Fibroblast of lung (primary cell): Measurements from ENCODE around the gene PARP8. TPM values are rescaled to one million over a fixed set of nuclear protein-coding genes. Genes with fewer than 3 reads are reported as not detected.

Experiments
- DNase-seq, 2 donors: peaks; one replicate each; pipeline versions ENCODE4 v3.0.0 to v3.0.0-alpha.2; 2010; ENCODE audit warnings: low read depth in 2 of 2
- H2AFZ ChIP-seq: 2 replicates; pipeline ENCODE4 v1.5.1; 2012; ENCODE audit warnings: low read length, control low read depth, inconsistent platforms
- H3K27ac ChIP-seq: 2 replicates; pipeline ENCODE4 v1.5.1; 2011; ENCODE audit warnings: low read length, control low read depth; ENCODE audit not compliant: insufficient read depth
- H3K27me3 ChIP-seq: 2 replicates; pipeline ENCODE4 v1.5.1; 2011; ENCODE audit warnings: mild to moderate bottlenecking, low read length; ENCODE audit not compliant: control insufficient read depth, insufficient read depth
- H3K36me3 ChIP-seq: 2 replicates; pipeline ENCODE4 v1.5.1; 2011; ENCODE audit warnings: low read length; ENCODE audit not compliant: control insufficient read depth, insufficient read depth
- H3K4me1 ChIP-seq: 2 replicates; pipeline ENCODE4 v1.5.1; 2011; ENCODE audit warnings: low read length; ENCODE audit not compliant: control insufficient read depth, insufficient read depth; ENCODE audit errors: extremely low read depth
- H3K4me2 ChIP-seq: 2 replicates; pipeline ENCODE4 v1.5.1; 2011; ENCODE audit warnings: low read length, control low read depth; ENCODE audit not compliant: insufficient read depth; ENCODE audit errors: extremely low read depth
- H3K4me3 ChIP-seq, 4 experiments: fragments of 200-600 bp in 1 of 4; sonication (generic) in 1 of 4; replicated peaks in 1 of 4; 2 replicates each; pipeline ENCODE4 v1.5.1; 2011 to 2016; ENCODE audit warnings: low read length in 4 of 4, low read depth in 3 of 4, mild to moderate bottlenecking in 3 of 4, control low read depth in 2 of 4, inconsistent platforms in 1 of 4, mixed read lengths in 1 of 4; ENCODE audit not compliant: insufficient read depth in 1 of 4; ENCODE audit errors: control extremely low read depth in 1 of 4
- H3K79me2 ChIP-seq: 2 replicates; pipeline ENCODE4 v1.5.1; 2012; ENCODE audit warnings: mild to moderate bottlenecking, low read length, inconsistent platforms; ENCODE audit not compliant: control insufficient read depth, insufficient read depth
- H3K9ac ChIP-seq: 2 replicates; pipeline ENCODE4 v1.5.1; 2011; ENCODE audit warnings: mild to moderate bottlenecking, low read length, control low read depth; ENCODE audit not compliant: insufficient read depth
- H3K9me3 ChIP-seq: 2 replicates; pipeline ENCODE4 v1.5.1; 2012; ENCODE audit warnings: low read depth, low read length; ENCODE audit not compliant: control insufficient read depth, insufficient read depth
- H4K20me1 ChIP-seq: 2 replicates; pipeline ENCODE4 v1.5.1; 2011; ENCODE audit warnings: low read length; ENCODE audit not compliant: control insufficient read depth, insufficient read depth; ENCODE audit errors: extremely low read depth
- CTCF ChIP-seq, 2 donors: IDR thresholded peaks in 1 of 2; conservative IDR thresholded peaks in 1 of 2; 1 replicate in 1 of 2; 2 replicates in 1 of 2; pipeline ENCODE4 v1.5.1; 2011 to 2012; ENCODE audit warnings: low read length in 2 of 2, control low read depth in 1 of 2, inconsistent platforms in 1 of 2, low read depth in 1 of 2, mild to moderate bottlenecking in 1 of 2
- EZH2 ChIP-seq: IDR thresholded peaks from 2 replicates; pipeline ENCODE4 v1.5.1; 2012; ENCODE audit warnings: low read length, control low read depth, mild to moderate bottlenecking; ENCODE audit errors: missing control alignments
- polyA plus RNA-seq, 2 donors: library from polyadenylated mRNA; depleted of rRNA in 1 of 2; stranded (reverse) in 1 of 2; unstranded in 1 of 2; fragments of >200 nt; gene quantifications; 2 replicates each; pipeline ENCODE4 v1.2.1, GENCODE V29; 2011 to 2012; ENCODE audit warnings: missing spikeins in 1 of 2
- total RNA-seq: library from RNA; depleted of rRNA; stranded (reverse); fragments of >200 nt; gene quantifications from 2 replicates; pipeline ENCODE4 v1.2.1, GENCODE V29; 2014

Gene PARP8
- total and polyA plus RNA-seq, 2 donors (not counting 1 experiment from before 2014, with no cell fraction given): 13.8 to 24.6 TPM

- H3K4me1 ChIP-seq: no peaks in the 10 kb centered on the region
- H3K36me3 ChIP-seq: no peaks in the 10 kb centered on the region
- no peaks in the 10 kb centered on the region for H4K20me1 ChIP-seq
- no peak overlapping the region for H3K27ac ChIP-seq
- no peak overlapping the region for H3K4me2 ChIP-seq
- DNase-seq: peak in 1 of 2 donors; percentile 17
- H3K27me3 ChIP-seq: no peaks in the 10 kb centered on the region
- H3K9me3 ChIP-seq: no peaks in the 10 kb centered on the region
- no peak for TF ChIP-seq CTCF (conservative IDR thresholded peaks at IDR 0.05 in 1 of 2, IDR thresholded peaks at IDR 0.05 in 1 of 2; ENCODE audit: low read depth in 1 of 2, low read length in 2 of 2)
- no peak overlapping the region for H3K4me3 ChIP-seq
- H3K79me2 ChIP-seq: no peaks in the 10 kb centered on the region
- H2AFZ ChIP-seq: no peak overlapping the region
- no peak overlapping the region for H3K9ac ChIP-seq
Observed at GRCh38 chr5:50786073-50786472, 119.6 kb downstream of the PARP8 start.

GRCh38 chr5:50791813-50792212, 125.4 kb downstream of the PARP8 start:
- DNase-seq: no peak
- no peak overlapping the region for H3K9ac ChIP-seq
- no peaks in the 10 kb centered on the region for H4K20me1 ChIP-seq
- H2AFZ ChIP-seq: no peak overlapping the region
- no peaks in the 10 kb centered on the region for H3K4me1 ChIP-seq
- no peaks in the 10 kb centered on the region for H3K79me2 ChIP-seq
- H3K4me3 ChIP-seq: no peak overlapping the region
- no peak for TF ChIP-seq CTCF (conservative IDR thresholded peaks at IDR 0.05 in 1 of 2, IDR thresholded peaks at IDR 0.05 in 1 of 2; ENCODE audit: low read depth in 1 of 2, low read length in 2 of 2)
- no peak for TF ChIP-seq EZH2
- no peaks in the 10 kb centered on the region for H3K9me3 ChIP-seq
- H3K4me2 ChIP-seq: no peak overlapping the region
- peaks cover 2% of the 10 kb centered on the region for H3K36me3 ChIP-seq
- no peak overlapping the region for H3K27ac ChIP-seq
- no peaks in the 10 kb centered on the region for H3K27me3 ChIP-seq

GRCh38 chr5:50792843-50793242, 126.4 kb downstream of the PARP8 start:
- H3K4me1 ChIP-seq: no peaks in the 10 kb centered on the region
- no peak overlapping the region for H3K9ac ChIP-seq

More at GRCh38 chr5:50792843-50793242, 126.4 kb downstream of the PARP8 start:
- Histone ChIP-seq H2AFZ (no peak overlapping the region), H3K79me2 (no peaks in the 10 kb centered on the region), H3K27me3 (no peaks in the 10 kb centered on the region), H3K4me3 (no peak overlapping the region), H3K36me3 (peaks cover 2% of the 10 kb centered on the region), H3K9me3 (no peaks in the 10 kb centered on the region), H4K20me1 (no peaks in the 10 kb centered on the region), H3K27ac (no peak overlapping the region), H3K4me2 (no peak overlapping the region)
- no peak for DNase-seq
- TF ChIP-seq EZH2 (no peak), CTCF (conservative IDR thresholded peaks at IDR 0.05 in 1 of 2, IDR thresholded peaks at IDR 0.05 in 1 of 2; ENCODE audit: low read depth in 1 of 2, low read length in 2 of 2) (no peak)
